B cell (primary cell): ENCODE measurements around the gene ALG3. TPM values are rescaled to one million over a fixed set of nuclear protein-coding genes. Genes with fewer than 3 reads are reported as not detected.

Source experiments
- ATAC-seq: fragments of 200-7000 bp; cut with Tn5 transposase; one replicate; pipeline ENCODE4 v1.10.0; 2021; ENCODE audit warnings: low read depth, mild to moderate bottlenecking, moderate number of reproducible peaks, moderate library complexity
- CTCF ChIA-PET: fragments of 350-600 bp; sonication (Branson Sonifier 250); formaldehyde crosslinking; loops from one replicate; lab custom pipeline; 2021; ENCODE audit warnings: antibody characterized with exemption, inconsistent platforms; lab: Charles Lee
- POLR2A ChIA-PET: fragments of 350-600 bp; sonication (Branson Sonifier 250); formaldehyde crosslinking; loops from one replicate; lab custom pipeline; 2021; ENCODE audit warnings: antibody characterized with exemption; lab: Charles Lee
- DNase-seq: peaks from one replicate; pipeline ENCODE4 v3.0.0; 2013
- H2AFZ ChIP-seq: 2 replicates; pipeline ENCODE4 v1.6.1; 2012; ENCODE audit warnings: mild to moderate bottlenecking, low read depth, low read length; ENCODE audit not compliant: insufficient read depth, poor library complexity, severe bottlenecking
- H3K27ac ChIP-seq, 2 donors: 1 replicate in 1 of 2; 2 replicates in 1 of 2; pipeline ENCODE4 v1.5.1; 2012 to 2013; ENCODE audit warnings: low read length in 2 of 2, mild to moderate bottlenecking in 2 of 2, moderate library complexity in 1 of 2
- H3K27me3 ChIP-seq, 4 experiments: fragments of 200-600 bp in 1 of 4; sonication (generic) in 1 of 4; replicated peaks in 1 of 4; 1 replicate in 2 of 4; 2 replicates in 2 of 4; pipeline versions ENCODE4 v1.6.1 to v1.7.0; 2013 to 2016; ENCODE audit warnings: low read length in 3 of 4, mild to moderate bottlenecking in 2 of 4, mixed read lengths in 1 of 4, moderate library complexity in 1 of 4; ENCODE audit not compliant: insufficient read depth in 4 of 4, control insufficient read depth in 3 of 4; ENCODE audit errors: control extremely low read depth in 1 of 4
- H3K36me3 ChIP-seq, 2 experiments: replicated peaks in 1 of 2; 1 replicate in 1 of 2; 2 replicates in 1 of 2; pipeline versions ENCODE4 v1.6.1 to v1.7.1; 2013; ENCODE audit warnings: low read length in 1 of 2; ENCODE audit not compliant: insufficient read depth in 2 of 2, control insufficient read depth in 1 of 2; ENCODE audit errors: control extremely low read depth in 1 of 2, extremely low read depth in 1 of 2
- H3K4me1 ChIP-seq, 2 donors: fragments of 200-600 bp in 1 of 2; sonication (generic) in 1 of 2; 1 replicate in 1 of 2; 2 replicates in 1 of 2; pipeline versions ENCODE4 v1.5.1 to v1.6.1; 2013 to 2017; ENCODE audit warnings: low read length in 2 of 2; ENCODE audit not compliant: control insufficient read depth in 2 of 2, insufficient read depth in 2 of 2
- H3K4me2 ChIP-seq: replicated peaks from 2 replicates; pipeline ENCODE3; 2012; ENCODE audit warnings: mild to moderate bottlenecking, low read depth, low read length; ENCODE audit not compliant: poor library complexity, severe bottlenecking
- H3K4me3 ChIP-seq, 5 experiments: fragments of 200-600 bp in 1 of 5; sonication (generic) in 1 of 5; 1 replicate in 3 of 5; 2 replicates in 2 of 5; pipeline versions ENCODE4 v1.5.1 to v1.7.0; 2011 to 2016; ENCODE audit warnings: low read length in 4 of 5, mild to moderate bottlenecking in 4 of 5, low read depth in 2 of 5, control low read depth in 1 of 5, moderate library complexity in 1 of 5; ENCODE audit not compliant: insufficient read depth in 1 of 5; ENCODE audit errors: control extremely low read depth in 1 of 5, extremely low read depth in 1 of 5
- H3K79me2 ChIP-seq: fragments of 200-600 bp; sonication (generic); one replicate; pipeline ENCODE4 v1.6.0; 2016; ENCODE audit warnings: low read length; ENCODE audit not compliant: control insufficient read depth, insufficient read depth
- H3K9ac ChIP-seq: fragments of 200-600 bp; sonication (generic); 2 replicates; pipeline ENCODE4 v1.6.1; 2017; ENCODE audit warnings: mild to moderate bottlenecking, low read length, moderate library complexity
- H3K9me3 ChIP-seq, 3 donors: one replicate each; pipeline versions ENCODE4 v1.6.1 to v1.7.1; 2013; ENCODE audit warnings: low read length in 2 of 3; ENCODE audit not compliant: control insufficient read depth in 2 of 3, insufficient read depth in 1 of 3; ENCODE audit errors: control extremely low read depth in 1 of 3
- H4K20me1 ChIP-seq: 2 replicates; pipeline ENCODE4 v1.6.0; 2012; ENCODE audit warnings: mild to moderate bottlenecking, low read length; ENCODE audit not compliant: insufficient read depth, control insufficient read depth, poor library complexity, severe bottlenecking
- H3K27ac Mint-ChIP-seq: one replicate; pipeline ENCODE4 v1.8.0; 2021; ENCODE audit warnings: mixed read lengths
- H3K27me3 Mint-ChIP-seq: one replicate; pipeline ENCODE4 v1.8.0; 2021; ENCODE audit warnings: mixed read lengths
- H3K4me1 Mint-ChIP-seq: one replicate; pipeline ENCODE4 v1.8.0; 2021; ENCODE audit warnings: mixed read lengths
- H3K4me3 Mint-ChIP-seq: one replicate; pipeline ENCODE4 v1.8.0; 2021; ENCODE audit warnings: mixed read lengths
- H3K9me3 Mint-ChIP-seq: one replicate; pipeline ENCODE4 v1.8.0; 2022; ENCODE audit warnings: mixed read lengths; ENCODE audit not compliant: insufficient read depth
- CTCF ChIP-seq: fragments of 200-600 bp; IDR thresholded peaks from one replicate; pipeline ENCODE4 v1.8.0; 2022; ENCODE audit warnings: antibody characterized with exemption, mild to moderate bottlenecking
- EZH2 ChIP-seq: IDR thresholded peaks from 2 replicates; pipeline ENCODE4 v1.6.1; 2012; ENCODE audit warnings: borderline replicate concordance, low read depth, mild to moderate bottlenecking, moderate library complexity, low read length; ENCODE audit not compliant: insufficient read depth, poor library complexity, severe bottlenecking
- WGBS: methylation state at CpG from one replicate; pipeline ENCODE4 v1.1.5; 2013; ENCODE audit warnings: missing lambda C conversion rate; ENCODE audit not compliant: insufficient coverage; 5-methylcytosine and 5-hydroxymethylcytosine counted together
- intact Hi-C: fragments of 100-400 bp; cut with micrococcal nuclease; formaldehyde crosslinking; loops from one replicate; pipeline ENCODE4 v1.10.0; 2022
- polyA plus RNA-seq: library from polyadenylated mRNA; depleted of rRNA; stranded (reverse); fragments of >200 nt; gene quantifications from 2 replicates; pipeline ENCODE4 v1.2.3, GENCODE V29; 2012
- total RNA-seq, 2 donors: library from RNA; stranded (reverse); fragments of 120-200 nt in 1 of 2; gene quantifications; 1 replicate in 1 of 2; 2 replicates in 1 of 2; pipeline versions ENCODE4 v1.2.3 to v1.2.4, GENCODE V29; 2013 to 2022

The ALG3 gene
- total and polyA plus RNA-seq, 2 donors (not counting 1 experiment from before 2014, with no cell fraction given), result 36.1 to 38.6 TPM

- Mint-ChIP-seq H3K4me1 (peaks cover 24% of the 10 kb centered on the region), H3K4me3 (peak overlapping the region; percentile 86), H3K27me3 (peaks cover 42% of the 10 kb centered on the region), H3K27ac (peak overlapping the region; percentile 37), H3K9me3 (no peaks in the 10 kb centered on the region)
- peaks cover 27% of the 10 kb centered on the region in 2 donors for H3K4me1 ChIP-seq
- ChIA-PET POLR2A (no interaction called here), CTCF (interaction anchor here (1.5 to 2.6 kb wide), 2 partner anchors 10 to 33 kb away, joined by 3 to 9 read pairs; partner anchors contain the start of gene EEF1AKMT4)
- H3K27ac ChIP-seq, result no peak overlapping the region
- no peaks in the 10 kb centered on the region for H3K36me3 ChIP-seq
- peak overlapping the region; percentile 56 for H2AFZ ChIP-seq
- peaks cover 7% of the 10 kb centered on the region for H4K20me1 ChIP-seq
- TF ChIP-seq CTCF (no peak), EZH2 (peak; percentile 72)
- peaks cover 0 to 4% (median 0%) of the 10 kb centered on the region in 3 donors for H3K9me3 ChIP-seq
- WGBS, result 3% methylated on average over 91 of the region's 91 CpGs
- peak overlapping the region; percentile 96 for H3K4me2 ChIP-seq
- no peaks in the 10 kb centered on the region for H3K79me2 ChIP-seq
- H3K27me3 ChIP-seq, result peaks cover 0 to 58% (median 29%) of the 10 kb centered on the region in 4 experiments
- ATAC-seq (peak; percentile 75), DNase-seq (peak; percentile 55)
- intact Hi-C loops, result loop anchor here (1.0 kb wide), 1 partner anchor 10 kb away; no protein-coding TSS in a partner anchor
- peak overlapping the region in 3 of 5 experiments; percentile 2 to 58 (median 17) for H3K4me3 ChIP-seq
- H3K9ac ChIP-seq, result peak overlapping the region; percentile 58
Observed at GRCh38 chr3:184259878-184260723, 11.3 kb upstream of the ALG3 start.
